ENCODE data around the gene SYNPR. TPM values are rescaled to one million over a fixed set of nuclear protein-coding genes. Genes with fewer than 3 reads are reported as not detected.

The SYNPR gene
- polyA plus RNA-seq, 1 experiment: not detected

GRCh38 chr3:63240381-63240902 is 37.7 kb upstream of the SYNPR start:
- ChIA-PET POLR2A (no interaction called here), CTCF (no interaction called here)
- TF ChIP-seq CTCF (IDR thresholded peaks at IDR 0.05; ENCODE audit: insufficient read depth, low read depth, low read length): no peak
- Histone ChIP-seq H3K27me3 (ENCODE audit: control insufficient read depth, insufficient read depth, low read length) (no peaks in the 10 kb centered on the region), H3K36me3 (ENCODE audit: control insufficient read depth, insufficient read depth, low read length) (no peaks in the 10 kb centered on the region), H3K4me3 (ENCODE audit: low read depth, low read length) (no peak overlapping the region)
- DNase-seq (ENCODE audit: low read depth): no peak

- POLR2A ChIA-PET: no interaction called here
Observed at GRCh38 chr3:63242124-63242523, 36.0 kb upstream of the SYNPR start.

GRCh38 chr3:63244486-63244885 is 33.6 kb upstream of the SYNPR start:
- H3K27me3 ChIP-seq (ENCODE audit: control insufficient read depth, insufficient read depth, low read length): no peaks in the 10 kb centered on the region
- POLR2A ChIA-PET: no interaction called here
- no peak for DNase-seq (ENCODE audit: low read depth)
- CTCF ChIA-PET: interaction anchor here (1.0 to 2.1 kb wide), 2 partner anchors 11 to 611 kb away, joined by 5 to 13 read pairs; no protein-coding TSS in a partner anchor
- no peak overlapping the region for H3K4me3 ChIP-seq (ENCODE audit: low read depth, low read length)
- TF ChIP-seq CTCF (IDR thresholded peaks at IDR 0.05; ENCODE audit: insufficient read depth, low read depth, low read length): no peak
- no peaks in the 10 kb centered on the region for H3K36me3 ChIP-seq (ENCODE audit: control insufficient read depth, insufficient read depth, low read length)

More at GRCh38 chr3:63242124-63242523, 36.0 kb upstream of the SYNPR start:
- DNase-seq (ENCODE audit: low read depth): no peak
- CTCF ChIA-PET: interaction anchor here (1.9 kb wide), 1 partner anchor 15 kb away, joined by 5 read pairs; no protein-coding TSS in a partner anchor
- TF ChIP-seq CTCF (IDR thresholded peaks at IDR 0.05; ENCODE audit: insufficient read depth, low read depth, low read length): no peak
- Histone ChIP-seq H3K36me3 (ENCODE audit: control insufficient read depth, insufficient read depth, low read length) (no peaks in the 10 kb centered on the region), H3K4me3 (ENCODE audit: low read depth, low read length) (no peak overlapping the region), H3K27me3 (ENCODE audit: control insufficient read depth, insufficient read depth, low read length) (no peaks in the 10 kb centered on the region)

- ChIA-PET POLR2A (no interaction called here), CTCF (no interaction called here)
- Histone ChIP-seq H3K4me3 (ENCODE audit: low read depth, low read length) (no peak overlapping the region), H3K27me3 (ENCODE audit: control insufficient read depth, insufficient read depth, low read length) (no peaks in the 10 kb centered on the region), H3K36me3 (ENCODE audit: control insufficient read depth, insufficient read depth, low read length) (no peaks in the 10 kb centered on the region)
- TF ChIP-seq CTCF (IDR thresholded peaks at IDR 0.05; ENCODE audit: insufficient read depth, low read depth, low read length): no peak
- DNase-seq (ENCODE audit: low read depth): no peak
Observed at GRCh38 chr3:63245726-63246241, 32.3 kb upstream of the SYNPR start.

- H3K36me3 ChIP-seq (ENCODE audit: control insufficient read depth, insufficient read depth, low read length): no peaks in the 10 kb centered on the region
- H3K27me3 ChIP-seq (ENCODE audit: control insufficient read depth, insufficient read depth, low read length): no peaks in the 10 kb centered on the region
- ChIA-PET POLR2A (no interaction called here), CTCF (interaction anchor here (1.2 to 1.7 kb wide), 2 partner anchors 18 to 20 kb away, joined by 3 to 4 read pairs; no protein-coding TSS in a partner anchor)
- H3K4me3 ChIP-seq (ENCODE audit: low read depth, low read length): no peak overlapping the region
- TF ChIP-seq CTCF (IDR thresholded peaks at IDR 0.05; ENCODE audit: insufficient read depth, low read depth, low read length): no peak
- DNase-seq (ENCODE audit: low read depth): no peak
Observed at GRCh38 chr3:63248015-63248414, 30.1 kb upstream of the SYNPR start.
